ENCODE results near the gene MITF. TPM values are rescaled to one million over a fixed set of nuclear protein-coding genes. Genes with fewer than 3 reads are reported as not detected.

The MITF gene
- polyA plus RNA-seq, 1 donor (not counting 4 experiments of a cell fraction or from before 2014, with no cell fraction given): 2.7 TPM

GRCh38 chr3:69742391-69742790, 3.1 kb downstream of the MITF start:
- no peak overlapping the region for H3K9ac ChIP-seq (ENCODE audit: control insufficient read depth, extremely low read depth, insufficient read depth, low read length)
- no peak for DNase-seq (ENCODE audit: low read depth, low spot score)
- dilution Hi-C loops (cut with MboI; ENCODE audit: extremely low pct_ligation_motif_present, low sequenced_read_pairs): no loop called here
- no peaks in the 10 kb centered on the region for H3K9me1 ChIP-seq (ENCODE audit: control insufficient read depth, extremely low read depth, insufficient read depth, low read length)
- no peak overlapping the region for H2AFZ ChIP-seq (ENCODE audit: control insufficient read depth, low read length)
- no peaks in the 10 kb centered on the region for H4K20me1 ChIP-seq (ENCODE audit: control insufficient read depth, extremely low read depth, insufficient read depth, low read length)
- no peak for FAIRE-seq
- H3K9me3 ChIP-seq (ENCODE audit: control insufficient read depth, low read depth, low read length): no peaks in the 10 kb centered on the region
- TF ChIP-seq CTCF (optimal IDR thresholded peaks at IDR 0.05 in 1 of 3, IDR thresholded peaks at IDR 0.05 in 1 of 3, conservative IDR thresholded peaks at IDR 0.05 in 1 of 3; ENCODE audit: extremely low read depth in 1 of 3, insufficient read depth in 2 of 3, low read length in 3 of 3): no peak
- no peak for TF ChIP-seq EZH2 (IDR thresholded peaks at IDR 0.05; ENCODE audit: low read length)
- no peaks in the 10 kb centered on the region for H3K79me2 ChIP-seq (ENCODE audit: control insufficient read depth, insufficient read depth, low read length)
- no peaks in the 10 kb centered on the region for H3K27me3 ChIP-seq (ENCODE audit: control insufficient read depth, extremely low read depth, insufficient read depth, low read length)
- no peak overlapping the region for H3K27ac ChIP-seq (ENCODE audit: control insufficient read depth, insufficient read depth, low read length)
- H3K4me3 ChIP-seq (ENCODE audit: control insufficient read depth in 2 of 3, extremely low read depth in 1 of 3, insufficient read depth in 2 of 3, low read depth in 1 of 3, low read length in 3 of 3): no peak overlapping the region
- no peaks in the 10 kb centered on the region for H3K36me3 ChIP-seq (ENCODE audit: control insufficient read depth in 2 of 2, extremely low read depth in 1 of 2, insufficient read depth in 2 of 2, low read length in 2 of 2)
- peaks cover 2% of the 10 kb centered on the region for H3K4me1 ChIP-seq (ENCODE audit: control insufficient read depth, extremely low read depth, insufficient read depth, low read length)
- H3K4me2 ChIP-seq (ENCODE audit: control insufficient read depth, extremely low read depth, insufficient read depth, low read depth, low read length): no peak overlapping the region

GRCh38 chr3:69743975-69744906, 5.0 kb downstream of the MITF start:
- Histone ChIP-seq H3K4me3 (ENCODE audit: control insufficient read depth in 2 of 3, extremely low read depth in 1 of 3, insufficient read depth in 2 of 3, low read depth in 1 of 3, low read length in 3 of 3) (no peak overlapping the region), H3K27me3 (ENCODE audit: control insufficient read depth, extremely low read depth, insufficient read depth, low read length) (no peaks in the 10 kb centered on the region), H4K20me1 (ENCODE audit: control insufficient read depth, extremely low read depth, insufficient read depth, low read length) (no peaks in the 10 kb centered on the region), H3K9ac (ENCODE audit: control insufficient read depth, extremely low read depth, insufficient read depth, low read length) (no peak overlapping the region), H3K36me3 (ENCODE audit: control insufficient read depth in 2 of 2, extremely low read depth in 1 of 2, insufficient read depth in 2 of 2, low read length in 2 of 2) (no peaks in the 10 kb centered on the region), H3K9me1 (ENCODE audit: control insufficient read depth, extremely low read depth, insufficient read depth, low read length) (no peaks in the 10 kb centered on the region), H3K4me2 (ENCODE audit: control insufficient read depth, extremely low read depth, insufficient read depth, low read depth, low read length) (no peak overlapping the region), H3K79me2 (ENCODE audit: control insufficient read depth, insufficient read depth, low read length) (no peaks in the 10 kb centered on the region), H2AFZ (ENCODE audit: control insufficient read depth, low read length) (no peak overlapping the region), H3K27ac (ENCODE audit: control insufficient read depth, insufficient read depth, low read length) (no peak overlapping the region), H3K9me3 (ENCODE audit: control insufficient read depth, low read depth, low read length) (no peaks in the 10 kb centered on the region), H3K4me1 (ENCODE audit: control insufficient read depth, extremely low read depth, insufficient read depth, low read length) (no peaks in the 10 kb centered on the region)
- dilution Hi-C loops (cut with MboI; ENCODE audit: extremely low pct_ligation_motif_present, low sequenced_read_pairs): no loop called here
- FAIRE-seq (no peak), DNase-seq (ENCODE audit: low read depth, low spot score) (no peak)
- TF ChIP-seq CTCF (optimal IDR thresholded peaks at IDR 0.05 in 1 of 3, IDR thresholded peaks at IDR 0.05 in 1 of 3, conservative IDR thresholded peaks at IDR 0.05 in 1 of 3; ENCODE audit: extremely low read depth in 1 of 3, insufficient read depth in 2 of 3, low read length in 3 of 3) (no peak), EZH2 (IDR thresholded peaks at IDR 0.05; ENCODE audit: low read length) (no peak)

Measured in keratinocyte (primary cell).